HG03103 (cell line): ENCODE data around the gene MMP14.
"Not testable (repeated sequence)": the region's sequence is repeated elsewhere in the genome, so short reads cannot be mapped to it uniquely, and the experiment has no call there.

Experiments
- ATAC-seq: cut with Tn5 transposase; IDR thresholded peaks from one replicate; pipeline ENCODE4 v1.9.1; 2021; ENCODE audit warnings: low read depth; ENCODE audit not compliant: unreplicated experiment

MMP14 gene

DNA sequence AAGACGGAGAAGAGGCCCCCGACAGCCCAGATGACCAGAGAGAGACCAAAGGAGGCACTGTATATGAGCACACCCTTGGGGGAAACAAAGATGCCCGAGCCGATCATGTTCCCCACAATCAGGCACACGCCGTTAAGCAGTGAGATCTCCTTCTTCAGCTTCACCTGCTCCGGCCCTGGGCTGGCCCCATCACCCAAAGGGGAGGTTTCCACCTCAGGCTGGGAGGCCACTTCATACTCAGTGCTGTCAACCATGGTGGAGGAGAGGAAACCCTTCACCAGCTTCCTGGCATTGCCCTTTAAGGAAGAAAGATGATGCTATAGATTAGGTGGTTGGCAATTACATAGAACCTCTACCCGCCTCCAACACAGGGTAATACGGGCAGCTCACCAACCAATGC, 23.2 kb upstream of the MMP14 start:
- no peak for ATAC-seq

DNA sequence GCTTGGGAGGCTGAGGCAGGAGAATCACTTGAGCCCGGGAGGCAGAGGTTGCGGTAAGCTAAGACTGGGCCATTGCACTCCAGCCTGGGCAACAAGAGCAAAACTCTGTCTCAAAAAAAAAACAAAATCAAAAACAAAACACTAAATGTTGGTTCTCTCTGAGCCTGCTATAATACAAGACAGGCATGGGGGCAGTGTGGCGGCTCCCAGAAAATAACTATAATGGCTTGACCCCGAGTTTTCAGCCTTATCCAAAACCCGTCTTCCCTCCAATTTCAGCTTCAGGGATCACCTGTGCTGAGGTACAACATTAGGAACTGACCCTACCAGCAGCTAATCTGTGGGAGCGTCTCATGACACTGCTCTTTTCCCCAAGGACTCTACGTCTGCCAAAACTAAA, 22.0 kb upstream of the MMP14 start:
- ATAC-seq: no peak

DNA sequence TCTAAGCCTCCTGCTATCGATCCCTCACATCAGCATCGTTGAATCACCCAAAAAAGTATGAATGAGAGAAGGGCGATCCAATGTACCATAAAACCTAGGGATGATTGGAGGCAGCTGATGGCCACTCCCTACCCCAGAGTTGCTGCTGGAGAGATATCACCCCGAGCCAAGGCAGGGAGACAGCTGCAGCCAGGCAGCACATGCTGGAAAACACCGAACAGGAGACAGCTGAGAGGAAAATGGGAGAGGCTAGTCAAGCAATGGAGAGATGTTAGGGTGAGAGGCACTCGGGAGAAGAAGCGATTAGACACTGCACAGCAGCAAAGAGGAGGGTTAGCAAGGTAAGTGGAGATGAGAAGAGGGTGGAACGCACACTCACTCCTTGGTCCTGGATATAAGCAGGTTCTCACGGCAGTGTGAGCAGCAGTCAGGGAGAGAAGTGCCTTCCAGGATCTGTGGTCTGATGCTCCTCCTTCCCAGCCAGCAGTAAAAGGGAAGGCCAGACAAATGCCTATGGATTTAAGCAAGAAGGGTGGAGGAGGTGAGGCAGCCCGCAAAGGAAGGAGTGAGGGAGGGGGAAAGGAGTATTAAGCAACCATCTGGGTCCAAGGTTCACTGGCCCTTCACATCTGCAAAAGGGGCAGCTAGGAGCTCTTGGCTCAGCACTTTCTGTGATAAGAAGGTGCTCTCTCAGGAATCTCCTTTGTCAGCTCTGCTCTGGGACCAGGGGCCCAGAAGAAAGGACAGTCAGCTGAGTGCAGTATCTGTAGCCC, 21.3 kb upstream of the MMP14 start, which contains the start of gene SLC7A7:
TSS of gene SLC7A7 (minus strand) at position 495 of the 773 bp plus-strand sequence. CDS start 2,037 bp downstream, outside the sequence.
- no peak for ATAC-seq

DNA sequence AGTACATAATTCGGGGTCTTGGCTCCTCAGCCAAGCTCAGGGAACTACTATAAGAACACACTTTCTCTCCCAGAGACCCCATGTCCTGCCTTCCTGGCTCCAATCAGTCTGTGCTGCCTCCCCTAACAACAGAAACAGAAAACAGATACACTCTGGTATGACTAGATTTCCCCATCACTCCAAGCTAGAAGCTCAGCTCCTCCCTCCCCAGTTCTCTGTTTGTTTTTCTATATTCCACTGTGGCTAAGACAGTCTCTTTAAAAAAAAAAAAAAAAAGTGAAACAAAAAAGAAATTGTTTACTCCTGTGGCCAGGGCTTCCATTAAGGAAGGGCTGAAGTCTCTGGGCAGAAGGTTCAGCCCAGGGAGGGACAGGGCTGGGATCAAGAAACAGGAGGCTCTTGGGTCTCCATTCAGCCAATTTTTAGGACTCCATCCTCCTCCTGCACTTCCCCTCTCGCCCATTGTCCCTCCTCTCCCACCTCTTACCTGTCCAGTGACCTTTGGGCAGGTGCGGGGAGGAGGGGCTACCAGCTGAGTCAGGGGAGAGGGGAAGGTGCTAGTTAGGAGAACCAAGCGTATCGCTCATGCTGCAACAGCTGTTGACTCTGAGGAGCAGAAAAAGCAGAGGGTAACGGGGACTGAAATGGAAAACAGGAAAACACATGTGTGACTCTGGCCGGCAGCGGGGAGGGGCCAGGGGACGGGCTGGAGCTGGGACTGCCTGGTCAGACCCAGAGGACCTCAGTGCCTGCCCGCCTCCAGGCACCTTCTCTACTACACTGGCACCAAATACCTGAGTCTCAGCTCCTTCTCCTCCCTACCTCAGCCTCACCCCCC, 17.0 kb upstream of the MMP14 start:
- ATAC-seq: no peak

DNA sequence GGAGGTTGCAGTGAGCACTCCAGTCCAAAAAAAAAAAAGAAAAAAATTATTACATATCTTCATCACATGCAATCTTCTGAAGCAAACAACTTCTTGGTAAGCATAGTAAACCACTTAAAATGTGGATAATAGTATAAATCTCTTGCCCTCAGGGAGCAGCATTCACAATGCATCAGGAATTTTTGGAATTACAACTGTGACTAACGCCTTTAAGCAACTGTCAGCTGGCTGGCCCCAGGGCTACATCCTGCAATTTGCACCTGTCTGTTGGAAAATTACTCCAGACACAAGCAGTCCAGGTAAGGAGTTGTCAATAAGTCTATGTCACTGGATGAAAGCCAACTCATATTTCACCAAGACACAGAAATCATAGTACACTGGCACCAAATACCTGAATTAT, 15.7 kb upstream of the MMP14 start:
- ATAC-seq: no peak

DNA sequence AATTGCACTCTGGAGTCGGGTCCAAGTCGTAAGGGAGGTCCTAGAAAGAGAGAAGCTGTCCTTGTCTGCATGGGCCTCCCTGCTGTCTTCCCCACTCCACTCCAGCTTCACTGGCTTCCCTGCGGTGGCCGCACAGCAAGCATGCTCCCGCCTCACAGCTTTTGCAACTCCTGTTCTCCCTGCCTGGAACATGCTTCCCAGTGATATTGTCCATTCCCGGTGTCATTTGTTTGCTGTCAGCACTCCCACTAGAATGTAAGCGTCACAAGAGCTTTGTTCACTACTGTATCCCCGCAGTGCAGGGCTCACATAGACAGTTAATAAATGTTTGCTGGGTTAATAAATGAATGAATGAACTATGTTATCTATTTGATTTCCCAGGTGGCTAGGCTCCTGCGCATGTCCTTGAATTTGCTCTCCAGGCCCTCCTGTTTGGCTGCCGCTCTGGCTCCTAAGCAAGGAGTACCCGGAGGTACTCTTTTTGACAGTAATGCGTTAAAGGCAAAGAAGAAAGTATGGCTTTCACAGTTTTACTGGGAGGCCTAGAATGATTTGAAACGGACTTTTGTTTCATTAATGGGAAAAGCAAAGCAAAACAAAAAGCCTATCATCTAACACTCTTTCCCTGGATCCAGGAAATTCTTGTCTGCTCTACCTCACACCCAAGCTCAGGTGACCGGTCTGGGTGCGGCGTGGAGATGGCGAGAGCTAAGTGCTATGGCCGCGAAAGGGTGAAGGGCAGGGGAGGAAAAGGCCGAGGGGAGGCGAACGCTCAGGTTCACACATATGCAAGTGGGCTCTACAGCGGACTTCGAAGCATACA, 15.0 kb upstream of the MMP14 start:
- no peak for ATAC-seq

DNA sequence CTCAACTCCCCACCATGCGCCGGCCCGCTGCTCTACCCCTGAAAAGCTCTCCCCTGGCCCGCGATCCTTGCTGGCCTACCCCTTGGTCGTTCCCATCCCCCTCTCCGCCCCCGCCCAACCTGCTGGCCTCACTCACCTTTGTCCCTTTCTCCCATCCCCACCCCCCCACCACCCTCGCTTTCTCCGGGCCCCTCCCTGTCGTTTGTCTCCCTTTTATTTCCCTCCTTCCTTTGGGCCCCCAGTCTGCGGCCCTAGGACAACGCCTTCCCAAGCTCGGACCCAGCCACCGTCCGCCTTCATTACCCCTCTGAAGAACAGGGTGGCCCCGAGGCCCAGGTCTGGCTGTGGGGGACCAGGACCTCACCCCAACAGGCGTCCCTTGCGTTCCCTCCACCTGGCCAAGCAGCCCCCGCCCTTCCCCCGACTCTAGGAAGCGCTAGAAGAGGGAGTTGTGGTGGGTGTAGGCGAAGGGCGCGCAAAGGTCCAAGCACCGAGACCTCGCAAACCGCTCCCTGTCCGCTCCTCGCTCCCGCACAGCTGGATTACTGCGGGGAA, 14.3 kb upstream of the MMP14 start:
- ATAC-seq: no peak

DNA sequence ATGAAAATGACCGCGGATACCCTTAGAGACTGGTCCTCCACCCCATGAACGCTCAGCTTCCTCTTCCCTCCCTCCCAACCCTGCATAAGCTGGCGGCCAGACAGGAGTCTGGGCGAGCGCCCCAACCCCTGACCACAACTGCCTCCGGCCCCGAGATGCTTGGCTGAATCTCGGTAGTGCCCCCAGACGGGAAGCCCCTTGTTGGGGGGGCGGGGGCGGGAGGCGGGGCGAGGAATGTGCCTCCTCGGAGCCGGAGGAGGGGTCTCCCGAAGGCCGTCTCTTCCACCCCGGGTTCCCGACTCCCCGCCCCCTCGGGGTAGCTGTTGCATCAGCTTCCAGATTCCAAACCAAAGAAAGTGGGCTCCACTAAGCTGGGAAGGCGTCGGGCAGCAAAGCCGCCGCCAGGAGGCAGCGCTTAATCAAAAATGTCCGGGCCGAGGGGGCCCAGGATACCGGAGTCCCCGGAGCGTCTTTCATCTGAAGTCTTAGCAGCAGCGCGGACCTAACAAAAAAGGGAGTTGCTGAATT, 13.8 kb upstream of the MMP14 start:
- ATAC-seq: peak; percentile 52

DNA sequence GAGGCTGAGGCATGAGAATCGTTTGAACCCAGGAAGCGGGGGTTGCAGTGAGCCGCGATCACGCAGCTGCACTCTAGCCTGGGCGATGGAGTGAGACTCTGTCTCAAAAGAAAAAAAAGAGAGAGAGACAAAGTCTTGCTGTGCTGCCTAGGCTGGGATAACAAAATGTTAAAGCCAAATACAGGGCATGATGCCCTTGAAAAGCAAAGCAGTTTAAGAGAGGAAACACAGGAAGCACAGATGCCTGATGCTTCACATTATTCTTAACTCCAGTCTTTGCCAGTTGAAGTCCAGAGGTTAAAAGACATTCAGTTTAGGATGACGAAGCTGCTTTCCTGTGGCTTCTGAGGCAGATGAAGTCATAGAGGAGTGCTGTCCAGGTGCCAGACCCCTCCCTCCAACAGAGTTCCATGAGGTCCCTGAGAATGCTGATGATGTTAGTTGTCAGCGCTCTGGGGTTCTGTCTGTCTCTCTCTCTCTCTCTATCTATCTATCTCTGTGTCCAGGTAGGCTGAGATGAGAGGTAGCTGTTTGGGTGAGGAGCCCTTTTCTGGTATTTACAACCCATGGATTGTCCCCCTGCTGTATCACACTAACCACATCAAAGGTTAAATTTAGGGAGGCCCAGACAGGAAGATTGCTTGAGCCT, 11.6 kb upstream of the MMP14 start:
- ATAC-seq: no peak

DNA sequence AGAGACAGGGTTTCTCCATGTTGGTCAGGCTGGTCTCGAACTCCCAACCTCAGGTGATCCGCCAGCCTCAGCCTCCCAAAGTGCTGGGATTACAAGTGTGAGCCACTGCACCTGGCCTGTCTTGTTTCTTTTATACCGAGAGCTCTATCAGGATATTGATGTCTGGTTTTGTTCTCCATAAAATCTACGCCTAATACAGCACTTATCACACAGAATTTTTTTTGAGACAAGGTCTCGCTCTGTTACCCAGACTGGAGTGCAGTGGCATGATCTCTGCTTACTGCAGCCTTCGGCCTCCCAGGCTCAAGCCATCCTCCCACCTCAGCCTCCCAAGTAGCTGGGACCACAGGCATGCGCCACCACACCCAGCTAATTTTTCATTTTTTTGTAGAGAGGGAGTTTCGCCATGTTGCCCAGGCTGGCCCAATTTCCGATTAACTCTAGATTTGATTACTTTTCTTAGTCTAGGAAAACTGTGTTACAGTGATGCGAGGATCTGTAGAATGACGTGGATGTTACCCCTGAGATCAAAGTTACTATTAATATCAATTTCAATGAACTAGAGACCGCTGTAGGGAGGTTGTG, 7.2 kb upstream of the MMP14 start:
- not testable (repeated sequence) for ATAC-seq

DNA sequence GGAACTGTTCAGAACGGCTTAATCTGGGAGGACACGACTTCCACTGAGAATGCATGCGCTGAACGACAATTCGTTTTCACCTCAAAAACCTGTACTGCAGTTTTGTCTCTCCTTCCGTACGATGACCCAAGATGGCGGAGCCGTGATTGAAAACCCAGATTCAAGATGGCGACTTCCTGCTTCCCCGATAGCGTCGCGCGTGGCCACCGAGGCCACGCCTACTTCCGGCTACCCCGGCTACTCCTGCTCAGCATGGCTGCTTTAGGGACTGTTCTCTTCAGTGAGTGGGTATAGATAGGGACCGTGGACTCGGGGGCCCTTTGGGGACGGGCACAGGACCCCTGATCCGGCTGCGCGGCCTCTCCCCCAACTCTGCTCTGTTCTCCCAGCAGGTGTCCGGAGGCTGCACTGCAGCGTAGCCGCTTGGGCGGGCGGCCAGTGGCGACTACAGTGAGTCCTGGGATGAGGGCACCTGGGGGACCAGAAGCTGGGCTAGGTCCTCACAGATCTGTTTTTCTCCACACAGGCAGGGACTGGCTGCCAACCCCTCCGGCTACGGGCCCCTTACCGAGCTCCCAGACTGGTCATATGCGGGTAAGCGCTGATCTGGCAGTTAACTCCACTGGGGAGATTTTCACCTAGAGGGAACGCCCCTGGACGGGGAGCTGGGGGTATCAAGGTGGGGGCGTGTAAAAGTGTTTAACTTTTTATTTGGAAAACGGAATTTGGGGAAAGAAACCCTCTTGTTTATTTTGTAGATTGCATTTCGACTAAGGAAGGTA, 6.5 kb upstream of the MMP14 start, which contains the start of gene MRPL52:
TSS of gene MRPL52 (plus strand) at position 227 of the 782 bp plus-strand sequence. CDS start at position 253, 26 bp downstream.
- peak; percentile 81 for ATAC-seq

DNA sequence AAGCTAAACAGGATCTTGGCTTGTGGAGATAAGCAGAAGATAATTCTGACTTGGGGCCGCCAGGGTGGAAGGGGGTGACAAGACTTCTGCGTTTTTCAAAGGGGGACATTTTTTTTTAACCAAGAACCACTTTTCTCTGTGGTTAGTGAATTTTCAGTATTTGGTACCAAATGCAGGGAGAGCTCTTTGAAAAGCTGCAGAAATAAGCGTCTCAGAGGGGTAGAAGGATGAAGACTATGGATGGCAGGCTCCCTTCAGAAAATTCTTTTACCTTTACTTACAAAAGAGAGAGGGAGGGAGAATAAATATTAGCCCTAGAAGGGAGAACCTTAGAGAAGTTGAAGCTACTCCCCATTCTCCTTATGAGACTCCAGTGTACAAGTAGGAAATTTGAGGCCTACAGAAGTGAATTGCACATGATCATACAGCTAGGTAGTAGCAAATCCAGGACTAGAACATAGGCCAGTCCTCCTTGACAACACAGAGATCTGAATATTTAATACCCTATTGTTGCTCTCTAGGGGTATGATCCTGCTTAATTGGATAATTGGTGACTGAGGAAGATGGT, 5.9 kb upstream of the MMP14 start:
- no peak for ATAC-seq

DNA sequence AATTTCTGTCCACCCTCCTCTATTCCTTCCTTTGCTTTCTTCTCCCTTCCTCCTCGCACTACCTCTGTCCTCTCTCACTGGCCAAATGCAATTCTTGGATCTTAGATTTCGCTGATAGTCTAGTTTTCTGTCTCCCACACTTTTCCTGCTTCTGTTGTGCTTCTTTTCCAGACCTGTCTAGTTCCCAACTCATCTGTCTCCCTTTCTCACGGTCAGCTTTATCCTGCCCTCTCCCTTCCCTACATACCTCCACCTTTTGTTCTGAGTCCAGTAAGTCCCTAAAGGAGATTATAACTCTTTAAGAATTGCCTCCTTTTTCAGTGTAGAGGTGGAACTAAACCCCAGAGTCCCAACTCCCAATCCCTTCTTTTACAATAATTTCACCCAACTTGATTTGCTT, 880 bp upstream of the MMP14 start:
- ATAC-seq: no peak

DNA sequence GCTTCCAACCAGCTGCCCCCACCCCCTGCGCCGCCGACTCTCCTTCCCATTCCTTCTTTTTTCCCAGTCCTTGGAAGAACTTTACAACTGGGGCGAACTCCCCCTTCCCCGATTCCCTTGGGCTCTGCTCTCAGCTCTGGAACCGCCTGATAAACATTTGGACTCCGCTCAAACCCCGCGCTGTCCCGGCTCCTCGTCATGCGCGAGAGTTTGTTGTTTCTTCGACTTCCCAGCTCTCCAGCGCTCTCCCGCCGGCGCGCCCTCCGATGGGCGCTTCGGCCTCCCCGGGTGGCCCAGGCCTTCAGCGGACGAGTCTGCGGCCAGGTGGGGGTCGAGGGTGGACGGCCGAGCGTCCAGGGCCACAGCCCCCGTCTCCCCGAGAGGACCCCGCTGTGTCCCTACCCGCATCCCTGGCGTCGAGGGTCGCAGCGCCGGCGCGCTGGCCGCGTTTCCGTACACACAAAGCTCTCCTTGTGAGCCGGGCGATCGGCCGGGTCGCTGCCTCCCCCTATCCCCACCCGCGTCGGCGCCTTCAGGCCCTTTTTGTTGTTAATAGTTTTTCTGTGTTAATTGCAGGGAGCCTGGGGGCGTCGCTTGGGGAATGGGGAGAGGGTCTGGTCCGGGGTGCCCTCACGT, 847 bp downstream of the MMP14 start:
- ATAC-seq: no peak

DNA sequence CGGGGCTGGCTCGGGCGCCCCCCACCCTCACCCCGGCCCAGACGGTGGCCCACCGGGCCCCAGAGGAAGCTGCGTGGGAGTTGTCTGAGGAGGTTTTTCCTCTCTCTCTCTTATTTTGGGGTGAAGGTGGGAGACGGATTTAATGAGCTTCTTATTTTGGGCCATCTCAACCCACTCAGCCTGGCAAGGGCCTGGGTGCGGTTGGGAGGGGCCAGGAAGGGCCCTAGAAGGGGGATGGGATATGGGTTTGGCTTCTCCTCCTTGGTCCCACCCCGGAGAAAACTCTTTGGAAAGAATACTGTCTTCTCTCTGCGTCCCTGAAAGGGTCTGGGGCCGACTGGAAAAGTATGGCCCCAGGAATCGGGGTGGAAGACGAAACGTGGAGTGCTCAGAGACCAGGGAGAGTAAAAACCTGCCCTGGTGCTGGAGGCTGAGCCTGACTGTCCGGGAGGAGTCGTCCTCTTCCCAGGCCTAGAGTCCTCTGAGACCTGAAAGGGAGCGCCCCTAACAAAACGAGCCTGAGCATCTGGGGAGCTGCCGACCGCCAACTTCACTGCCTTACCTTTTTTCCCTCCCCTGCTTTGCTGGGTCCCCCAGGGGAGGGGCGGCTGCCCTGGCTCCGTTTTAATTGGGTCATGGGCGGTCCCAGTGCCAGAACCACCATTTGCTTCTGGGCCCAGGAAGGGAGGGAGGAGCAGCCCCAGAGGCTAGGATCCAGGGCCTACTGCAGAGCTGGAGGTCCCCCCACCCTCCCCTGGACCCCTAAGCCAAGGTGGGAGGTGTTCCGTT, 1.6 kb downstream of the MMP14 start:
- ATAC-seq: no peak

DNA sequence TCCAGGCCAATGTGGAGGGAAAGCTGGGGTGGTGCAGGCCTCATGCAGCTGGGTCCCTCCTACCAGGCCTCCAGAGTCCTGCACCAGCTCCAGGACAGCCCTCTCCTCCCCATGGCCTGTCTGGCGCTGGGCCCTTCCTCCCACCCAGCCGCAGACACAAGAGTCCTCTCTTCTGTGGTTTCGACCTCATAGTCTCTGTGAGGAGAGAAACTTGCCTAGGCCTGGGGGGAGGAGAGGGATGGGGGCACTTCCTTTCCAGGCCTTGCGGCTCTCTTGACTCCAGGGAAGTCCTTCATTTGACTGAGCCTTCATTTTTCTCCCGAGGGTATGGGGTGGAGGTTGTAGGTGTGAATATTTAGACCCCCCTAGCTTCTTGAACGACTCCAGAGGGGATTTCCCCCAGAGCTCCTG, 2.3 kb downstream of the MMP14 start:
- ATAC-seq: no peak

DNA sequence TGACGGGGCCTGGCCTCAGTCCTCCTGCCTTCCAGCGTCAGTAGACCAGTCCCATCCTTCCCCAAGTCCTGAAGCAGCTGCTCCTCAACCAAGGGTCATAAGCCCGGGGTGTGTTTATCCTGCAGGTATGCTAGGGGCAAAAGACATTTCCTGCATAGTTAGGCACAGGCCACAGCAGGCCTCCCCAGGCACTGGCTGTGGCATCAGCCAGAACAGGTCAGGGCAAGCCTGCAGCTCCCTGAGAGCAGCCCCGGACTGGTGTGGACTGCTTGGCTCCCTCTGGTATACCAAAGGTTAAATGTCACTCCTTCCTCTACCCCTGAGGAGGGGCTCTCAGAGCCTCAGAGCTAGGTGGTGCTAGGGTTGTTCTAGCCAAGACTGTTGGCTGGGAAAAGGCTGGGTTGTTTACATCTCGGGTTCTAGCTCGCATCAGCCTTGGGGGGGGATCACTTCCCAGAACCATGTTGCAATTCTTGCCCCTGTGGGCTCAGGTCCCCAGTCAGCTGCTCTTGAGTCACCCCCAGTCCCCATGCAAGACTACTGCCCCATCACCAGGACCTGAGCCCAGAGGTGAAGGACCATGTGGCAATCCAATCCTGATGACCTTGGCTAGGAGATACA, 2.9 kb downstream of the MMP14 start:
- no peak for ATAC-seq
